Activated CD8-positive, alpha-beta T cell treated with anti-CD3 and anti-CD28 coated beads for 36 hours (primary cell): ENCODE results near the gene IL4I1. TPM values are rescaled to one million over a fixed set of nuclear protein-coding genes. Genes with fewer than 3 reads are reported as not detected.

Source experiments
- ATAC-seq: fragments of 200-7000 bp; cut with Tn5 transposase; one replicate; pipeline ENCODE4 v1.10.0; 2021; ENCODE audit warnings: mild to moderate bottlenecking, moderate library complexity
- CTCF ChIA-PET: fragments of 350-600 bp; sonication (Branson Sonifier 250); formaldehyde crosslinking; loops from one replicate; lab custom pipeline; 2021; ENCODE audit warnings: antibody characterized with exemption; lab: Charles Lee
- POLR2A ChIA-PET: fragments of 350-600 bp; sonication (Branson Sonifier 250); formaldehyde crosslinking; loops from one replicate; lab custom pipeline; 2021; ENCODE audit warnings: antibody characterized with exemption; lab: Charles Lee
- DNase-seq: peaks from one replicate; pipeline ENCODE4 v3.0.0-alpha.2; 2020
- H3K27ac Mint-ChIP-seq: one replicate; pipeline ENCODE4 v1.8.0; 2021; ENCODE audit warnings: mild to moderate bottlenecking, mixed read lengths
- H3K27me3 Mint-ChIP-seq: one replicate; pipeline ENCODE4 v1.8.0; 2021; ENCODE audit warnings: mixed read lengths
- H3K36me3 Mint-ChIP-seq: one replicate; pipeline ENCODE4 v1.8.0; 2021; ENCODE audit warnings: low read depth, mixed read lengths
- H3K4me1 Mint-ChIP-seq: one replicate; pipeline ENCODE4 v1.8.0; 2021; ENCODE audit warnings: low read depth, mixed read lengths
- H3K4me3 Mint-ChIP-seq: one replicate; pipeline ENCODE4 v1.8.0; 2021; ENCODE audit warnings: mild to moderate bottlenecking, moderate library complexity, mixed read lengths
- H3K9me3 Mint-ChIP-seq: one replicate; pipeline ENCODE4 v1.8.0; 2021; ENCODE audit warnings: mixed read lengths
- CTCF ChIP-seq: fragments of 200-600 bp; IDR thresholded peaks from one replicate; pipeline ENCODE4 v1.8.0; 2022; ENCODE audit warnings: antibody characterized with exemption, mild to moderate bottlenecking
- intact Hi-C: fragments of 100-400 bp; cut with micrococcal nuclease; formaldehyde crosslinking; loops from one replicate; pipeline ENCODE4 v1.10.0; 2022
- total RNA-seq, 2 experiments: library from RNA; stranded (reverse); gene quantifications; one replicate each; pipeline ENCODE4 v1.2.3, GENCODE V29; 2021

The IL4I1 gene
- total RNA-seq, 2 experiments from 2014 or later, result 16.1 to 16.2 TPM

GRCh38 chr19:49908480-49909420, 12.1 kb upstream of the IL4I1 start:
- intact Hi-C loops, result no loop called here
- ATAC-seq, result no peak
- CTCF ChIA-PET, result interaction anchor here (1.2 kb wide), 1 partner anchor 8 kb away, joined by 4 read pairs; no protein-coding TSS in a partner anchor
- DNase-seq, result no peak
- Mint-ChIP-seq H3K27me3 (no peaks in the 10 kb centered on the region), H3K4me1 (peaks cover 66% of the 10 kb centered on the region), H3K27ac (no peak overlapping the region), H3K36me3 (peaks cover 64% of the 10 kb centered on the region), H3K4me3 (no peak overlapping the region), H3K9me3 (no peaks in the 10 kb centered on the region)
- no peak for TF ChIP-seq CTCF
- POLR2A ChIA-PET, result interaction anchor here (1.0 to 13.2 kb wide), 4 partner anchors 11 to 60 kb away, joined by 3 to 167 read pairs (median 32); partner anchors contain the start of genes ATF5, IL4I1 and NUP62

GRCh38 chr19:49907745-49908446, 11.2 kb upstream of the IL4I1 start:
- H3K9me3 Mint-ChIP-seq, result no peaks in the 10 kb centered on the region
- no peak for TF ChIP-seq CTCF
- DNase-seq (peak; percentile 61), ATAC-seq (peak; percentile 21)
- H3K4me1 Mint-ChIP-seq, result peaks cover 64% of the 10 kb centered on the region
- peak overlapping the region; percentile 78 for H3K27ac Mint-ChIP-seq
- H3K4me3 Mint-ChIP-seq, result no peak overlapping the region
- intact Hi-C loops, result no loop called here
- ChIA-PET POLR2A (interaction anchor here (1.0 to 13.2 kb wide), 3 partner anchors 10 to 18 kb away, joined by 3 to 167 read pairs (median 59); partner anchors contain the start of genes ATF5, IL4I1 and NUP62), CTCF (no interaction called here)
- H3K36me3 Mint-ChIP-seq, result peaks cover 55% of the 10 kb centered on the region
- H3K27me3 Mint-ChIP-seq, result no peaks in the 10 kb centered on the region

GRCh38 chr19:49906879-49907564, 10.3 kb upstream of the IL4I1 start:
- intact Hi-C loops, result no loop called here
- ChIA-PET CTCF (no interaction called here), POLR2A (interaction anchor here (1.0 to 13.2 kb wide), 4 partner anchors 9 to 19 kb away, joined by 3 to 167 read pairs (median 31); partner anchors contain the start of genes ATF5, IL4I1 and NUP62)
- Mint-ChIP-seq H3K27ac (peak overlapping the region; percentile 78), H3K4me3 (no peak overlapping the region), H3K4me1 (peaks cover 56% of the 10 kb centered on the region), H3K9me3 (no peaks in the 10 kb centered on the region), H3K27me3 (no peaks in the 10 kb centered on the region), H3K36me3 (peaks cover 48% of the 10 kb centered on the region)
- TF ChIP-seq CTCF, result no peak
- ATAC-seq (no peak), DNase-seq (no peak)

GRCh38 chr19:49904136-49904535, 7.4 kb upstream of the IL4I1 start:
- peaks cover 50% of the 10 kb centered on the region for H3K4me1 Mint-ChIP-seq
- ATAC-seq, result no peak
- peak overlapping the region; percentile 12 for H3K4me3 Mint-ChIP-seq
- H3K27ac Mint-ChIP-seq, result peak overlapping the region; percentile 55
- no peak for DNase-seq
- no peak for TF ChIP-seq CTCF
- H3K36me3 Mint-ChIP-seq, result peaks cover 30% of the 10 kb centered on the region
- intact Hi-C loops, result no loop called here
- ChIA-PET POLR2A (interaction anchor here (1.2 to 1.9 kb wide), 2 partner anchors 9 to 16 kb away, joined by 5 to 6 read pairs; no protein-coding TSS in a partner anchor), CTCF (interaction anchor here (1.9 kb wide), 1 partner anchor 13 kb away, joined by 10 read pairs; no protein-coding TSS in a partner anchor)
- H3K27me3 Mint-ChIP-seq, result no peaks in the 10 kb centered on the region
- H3K9me3 Mint-ChIP-seq, result no peaks in the 10 kb centered on the region
